Activated CD8-positive, alpha-beta memory T cell treated with anti-CD3 and anti-CD28 coated beads for 24 hours (primary cell): ENCODE measurements around the gene TM7SF3.
A peak's percentile ranks its signal among the peaks of the same experiment; 100 is the strongest.
"Not testable (repeated sequence)": the region's sequence is repeated elsewhere in the genome, so short reads cannot be mapped to it uniquely, and the experiment has no call there.

Experiments
- DNase-seq: peaks from one replicate; pipeline ENCODE4 v3.0.0-alpha.2; 2020

TM7SF3 gene

GRCh38 chr12:26976687-26977086 is 37.5 kb downstream of the TM7SF3 start:
- no peak for DNase-seq

DNA sequence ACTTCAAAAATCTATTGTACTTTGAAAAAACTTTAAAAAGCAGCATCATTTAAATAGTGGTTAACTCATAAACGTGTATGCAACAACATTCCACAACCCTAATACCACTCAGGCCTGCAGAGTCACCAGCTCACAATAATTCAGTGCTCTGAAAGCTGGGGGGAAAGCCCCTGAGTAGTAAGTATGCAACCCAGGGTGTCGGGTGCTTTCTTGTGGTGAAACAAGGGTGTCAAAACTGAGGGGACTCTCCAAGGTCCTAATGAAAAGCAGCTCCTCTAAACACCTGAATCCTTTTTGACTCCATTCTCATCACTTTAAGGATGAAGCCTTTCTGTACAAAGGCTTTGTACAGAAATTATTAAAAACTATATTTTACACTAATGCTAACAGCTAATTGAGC is 42.2 kb downstream of the TM7SF3 start:
- DNase-seq, result peak; percentile 70

GRCh38 chr12:26970136-26970535 is 44.0 kb downstream of the TM7SF3 start:
- DNase-seq, result no peak

DNA sequence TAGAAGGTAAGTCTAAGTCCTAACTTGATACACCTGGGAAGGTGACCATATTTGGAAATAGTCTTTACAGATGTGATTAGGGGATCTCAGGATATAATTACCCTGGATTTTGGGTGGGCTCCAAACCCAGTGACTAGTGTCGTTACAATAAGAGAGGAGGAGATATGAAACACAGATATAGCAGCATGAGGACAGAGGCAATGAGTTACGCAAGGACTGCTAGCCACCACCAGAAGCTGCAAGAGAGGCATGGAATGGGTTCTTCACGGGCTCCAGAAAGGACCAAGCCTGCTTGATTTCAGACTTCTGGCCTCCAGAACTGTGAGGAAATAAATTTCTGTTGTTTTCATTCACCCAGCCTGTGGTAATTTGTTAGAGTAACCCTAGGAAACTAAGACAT is 47.3 kb downstream of the TM7SF3 start:
- DNase-seq, result no peak

DNA sequence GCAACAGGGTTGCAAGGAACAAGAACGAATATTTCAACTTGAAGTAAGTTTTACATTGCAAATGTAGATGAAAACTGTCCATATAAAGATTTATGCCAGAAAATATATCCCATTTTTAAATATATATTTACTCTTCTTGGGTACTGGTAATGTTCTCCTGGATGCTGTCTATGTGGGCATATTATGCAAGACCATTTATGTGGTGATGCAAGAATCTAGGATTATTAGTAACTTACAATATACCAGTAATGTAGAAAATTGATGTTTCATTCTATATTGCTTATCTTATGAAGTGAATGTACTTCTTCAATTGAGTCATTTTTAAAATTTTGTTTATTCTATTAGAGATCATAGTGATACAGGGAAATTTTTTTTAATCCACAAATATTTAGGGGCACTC is 50.8 kb downstream of the TM7SF3 start:
- no peak for DNase-seq

DNA sequence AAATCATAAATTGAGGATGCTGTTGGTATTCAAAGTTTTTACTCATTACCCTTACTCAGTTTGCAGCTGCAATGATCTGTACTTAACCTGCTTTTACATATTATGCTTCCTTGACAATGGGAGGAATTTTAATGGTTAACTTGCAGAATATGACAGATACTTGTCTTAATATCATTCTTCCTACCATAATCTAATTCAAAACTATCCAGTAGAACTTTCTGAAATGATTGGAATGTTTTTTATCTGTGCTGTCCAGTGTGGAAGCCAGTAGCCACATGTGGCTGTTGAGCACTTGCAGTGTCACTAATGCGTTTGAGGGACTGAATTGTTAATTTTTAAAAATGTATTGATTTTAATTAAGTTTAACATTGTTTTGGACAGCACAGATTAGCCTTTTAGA is 52.4 kb downstream of the TM7SF3 start:
- no peak for DNase-seq

DNA sequence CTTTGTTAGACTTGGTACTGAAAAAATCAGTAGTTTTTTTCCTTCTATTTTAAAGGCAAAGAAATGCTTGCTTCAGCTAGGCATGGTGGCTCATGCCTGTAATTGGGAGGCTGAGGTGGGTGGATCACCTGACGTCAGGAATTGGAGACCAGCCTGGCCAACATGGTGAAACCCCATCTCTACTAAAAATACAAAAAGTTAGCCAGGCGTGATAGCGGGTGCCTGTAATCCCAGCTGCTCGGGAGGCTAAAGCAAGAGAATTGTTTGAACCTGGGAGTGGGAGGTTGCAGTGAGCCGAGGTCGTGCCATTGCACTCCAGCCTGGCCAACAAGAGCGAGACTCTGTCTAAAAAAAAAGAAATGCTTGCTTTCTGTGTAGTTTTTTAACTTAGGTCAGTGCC is 52.8 kb downstream of the TM7SF3 start:
- DNase-seq, result not testable (repeated sequence)

- no peak for DNase-seq
Observed at GRCh38 chr12:26954027-26954426, 60.2 kb downstream of the TM7SF3 start.

- DNase-seq, result no peak
Observed at GRCh38 chr12:26953447-26953846, 60.7 kb downstream of the TM7SF3 start.

DNA sequence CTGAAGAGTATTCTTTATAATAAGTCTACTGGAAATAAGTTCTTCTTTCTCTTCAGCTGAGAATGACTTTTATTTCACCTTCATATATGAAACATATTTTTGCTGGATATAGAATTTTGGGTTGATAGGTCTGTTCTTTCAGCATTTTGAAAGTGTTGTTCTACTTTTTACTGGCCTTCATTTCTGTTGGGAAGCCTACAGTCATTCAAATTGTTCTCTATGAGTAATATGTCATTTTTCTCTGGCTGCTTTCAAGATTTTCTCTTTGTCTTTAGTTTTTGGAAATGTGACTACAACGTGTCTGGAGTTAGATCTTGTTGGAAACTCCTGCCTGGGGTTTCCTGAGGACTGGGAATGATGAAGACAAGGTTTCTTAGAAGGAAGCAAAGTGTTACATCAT is 65.9 kb downstream of the TM7SF3 start:
- no peak for DNase-seq

DNA sequence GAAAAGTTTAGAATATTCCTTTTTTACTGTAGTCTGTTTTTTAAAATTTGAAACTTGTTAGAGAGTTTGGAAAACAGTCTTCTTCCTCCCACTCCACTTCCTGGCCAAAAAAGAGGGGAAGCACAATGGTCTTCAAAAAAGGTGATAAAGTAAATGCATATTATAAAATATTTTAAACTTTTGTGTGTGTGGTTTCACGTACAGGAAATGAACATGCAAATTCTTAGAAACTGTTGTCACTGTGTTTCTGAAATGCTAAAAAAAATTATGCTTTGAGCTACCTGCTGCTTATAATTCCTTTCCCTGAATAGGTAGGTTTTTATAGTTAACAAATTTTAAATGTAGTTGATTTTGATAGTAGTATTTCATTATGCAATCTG is 73.0 kb downstream of the TM7SF3 start:
- no peak for DNase-seq

- no peak for DNase-seq
Observed at GRCh38 chr12:26940516-26941214, 73.5 kb downstream of the TM7SF3 start.

DNA sequence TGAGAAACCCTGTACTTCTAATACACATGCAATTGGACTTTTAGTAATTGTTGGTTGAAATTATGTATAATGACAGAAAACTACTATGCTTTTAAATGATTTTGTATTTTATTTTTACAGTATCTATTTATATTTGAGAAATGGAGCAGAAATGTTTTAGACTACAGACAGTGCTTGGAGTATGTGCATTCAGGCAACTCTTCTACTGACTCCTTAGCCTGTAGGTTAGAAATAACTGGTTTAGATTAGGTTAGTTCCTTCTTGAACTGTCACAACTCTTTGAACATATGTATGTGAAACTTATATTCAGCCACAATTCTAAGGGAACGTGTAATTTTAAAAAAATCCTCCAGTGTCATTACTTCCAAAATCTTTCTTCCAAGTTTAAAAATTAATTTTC is 74.2 kb downstream of the TM7SF3 start:
- DNase-seq, result no peak

- DNase-seq, result no peak
Observed at GRCh38 chr12:26939192-26939832, 74.9 kb downstream of the TM7SF3 start.

- DNase-seq, result no peak
Observed at GRCh38 chr12:26938701-26939062, 75.5 kb downstream of the TM7SF3 start.

GRCh38 chr12:26937863-26938700 is 76.1 kb downstream of the TM7SF3 start, which contains the start of the genes FGFR1OP2 and INTS13:
Gene FGFR1OP2, plus strand, starts transcription at chr12:26938470. Its CDS starts 15,689 bp downstream, at chr12:26954159.
Gene INTS13, minus strand, starts transcription at chr12:26937981. Its CDS starts 1,178 bp downstream, at chr12:26936803.
- DNase-seq, result peak; percentile 98

DNA sequence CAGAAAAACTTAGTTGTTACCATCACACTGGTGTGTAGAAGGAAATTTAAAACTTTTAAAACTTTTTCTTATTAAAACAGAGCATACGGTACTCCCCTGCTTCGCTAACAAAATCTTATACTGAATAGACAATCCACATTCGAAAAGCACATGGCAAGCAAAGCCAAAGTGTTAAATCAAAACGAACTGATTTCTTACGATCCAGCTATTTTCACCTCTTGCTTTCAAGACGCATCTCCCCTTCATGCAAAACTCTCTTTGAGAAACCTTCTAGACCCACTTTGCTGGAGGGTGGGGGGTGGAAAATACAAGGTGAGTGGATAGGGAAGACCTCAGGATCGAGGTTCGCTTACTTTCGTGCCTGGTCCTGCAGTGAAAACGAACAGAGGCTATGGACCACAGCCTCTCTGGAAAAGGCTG is 76.7 kb downstream of the TM7SF3 start:
- no peak for DNase-seq

DNA sequence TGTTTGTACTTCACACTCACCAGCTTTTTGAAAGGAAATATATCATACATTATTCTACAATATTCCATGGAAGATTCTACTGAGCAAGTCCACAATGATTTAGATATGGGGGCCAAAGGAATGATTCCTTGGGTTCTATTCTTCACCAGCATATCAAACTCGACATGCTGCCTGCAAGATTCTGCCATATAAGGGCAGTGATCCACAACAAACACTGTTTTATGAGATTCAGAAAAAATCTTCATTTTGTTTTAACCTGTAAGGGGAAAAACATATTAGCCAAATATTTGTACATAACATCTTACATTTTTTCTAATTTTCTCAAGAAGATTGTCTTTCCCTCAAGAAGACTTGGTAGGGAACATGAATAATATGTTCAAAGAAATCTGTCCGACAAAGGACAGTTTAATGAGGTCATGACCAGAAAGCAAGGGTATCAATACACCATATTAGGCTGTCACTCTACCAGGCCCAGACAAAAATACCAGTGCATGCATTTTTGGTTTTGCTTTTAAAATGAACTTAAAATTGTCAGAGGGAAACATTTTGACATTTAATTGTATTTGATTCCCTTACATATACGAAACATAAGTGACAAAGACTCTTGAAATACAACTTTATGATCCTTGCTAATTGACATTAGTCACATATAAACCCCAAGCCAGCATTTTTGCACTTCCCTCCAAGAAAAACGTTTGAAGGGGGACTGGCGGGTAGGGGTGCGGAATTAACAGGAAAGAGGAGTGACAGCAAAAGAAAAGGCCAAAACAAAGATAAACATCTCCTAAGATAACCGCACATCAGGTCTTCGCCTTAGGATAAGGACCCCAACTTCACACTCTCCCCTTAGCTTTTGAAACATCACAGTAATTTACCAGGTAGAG is 77.4 kb downstream of the TM7SF3 start:
- no peak for DNase-seq

DNA sequence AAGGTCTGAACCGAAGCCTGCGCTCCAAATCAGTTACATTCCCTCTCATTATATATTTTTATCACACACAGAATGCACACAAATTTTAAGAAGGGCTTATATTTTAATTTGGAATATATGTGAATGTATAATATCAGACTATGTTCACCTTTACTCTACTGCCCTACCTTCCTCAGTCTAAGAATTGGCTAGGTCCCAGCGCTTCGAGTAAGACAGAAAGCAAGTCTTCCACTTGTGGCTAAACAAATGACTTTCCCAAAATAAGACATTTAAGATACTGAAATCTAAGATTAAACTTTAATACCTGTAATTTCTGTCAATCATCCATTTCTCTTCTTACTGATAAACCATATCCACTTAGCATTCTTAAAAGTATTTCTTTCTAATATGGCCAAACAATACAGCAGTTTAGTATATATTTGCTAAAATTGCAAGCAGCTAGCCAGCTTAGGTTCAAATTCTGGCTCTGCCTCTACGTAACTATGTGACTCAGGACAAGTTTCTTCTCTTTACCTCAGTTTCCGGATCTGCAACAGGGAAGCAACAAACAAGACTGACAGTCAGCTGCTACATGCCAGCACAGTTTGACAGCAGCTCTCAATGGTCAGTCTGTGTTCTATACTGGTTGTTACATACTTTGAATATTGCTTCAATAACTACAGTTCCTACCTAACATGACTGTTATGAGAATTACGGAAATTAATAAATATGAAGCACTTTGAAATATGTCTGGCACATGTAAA is 78.4 kb downstream of the TM7SF3 start:
- no peak for DNase-seq

GRCh38 chr12:26929590-26929989 is 84.6 kb downstream of the TM7SF3 start:
- DNase-seq, result no peak

GRCh38 chr12:26928661-26929060 is 85.5 kb downstream of the TM7SF3 start:
- no peak for DNase-seq
